Brain microvascular endothelial cell (primary cell): ENCODE measurements around the gene NLRP7.
"Not testable (repeated sequence)": the region's sequence is repeated elsewhere in the genome, so short reads cannot be mapped to it uniquely, and the experiment has no call there.

Source experiments
- DNase-seq: peaks from one replicate; pipeline ENCODE4 v3.0.0-alpha.2; 2020
- H3K27ac ChIP-seq: fragments of 250-450 bp; sonication (Bioruptor Pico); 2 replicates; pipeline ENCODE4 v1.5.1; 2020; ENCODE audit warnings: mild to moderate bottlenecking, moderate library complexity
- H3K27me3 ChIP-seq: fragments of 250-450 bp; sonication (Bioruptor Pico); replicated peaks from 2 replicates; pipeline ENCODE4 v1.5.1; 2020; ENCODE audit warnings: mild to moderate bottlenecking
- H3K36me3 ChIP-seq: fragments of 250-450 bp; sonication (Bioruptor Pico); replicated peaks from 2 replicates; pipeline ENCODE4 v1.5.1; 2020; ENCODE audit warnings: mild to moderate bottlenecking
- H3K4me3 ChIP-seq: 2 replicates; pipeline ENCODE4 v1.5.1; 2011; ENCODE audit warnings: low read depth, mild to moderate bottlenecking, control low read depth, low read length, moderate library complexity
- CTCF ChIP-seq: IDR thresholded peaks from 2 replicates; pipeline ENCODE4 v1.5.1; 2011; ENCODE audit warnings: low read depth, mild to moderate bottlenecking, moderate library complexity, low read length, control low read depth, inconsistent platforms; ENCODE audit errors: missing control alignments
- in situ Hi-C: cut with HindIII; loops from 2 replicates; pipeline ENCODE4 v1.10.0; 2017; ENCODE audit warnings: low sequenced_read_pairs, low pct_ligation_motif_present

Gene NLRP7

GRCh38 chr19:54947381-54947780 is at the start of gene NLRP7:
TSS of gene NLRP7 (minus strand) at chr19:54947530.
- TF ChIP-seq CTCF = no peak
- in situ Hi-C loops = no loop called here
- Histone ChIP-seq H3K27ac (no peak within 1 kb of the TSS), H3K36me3 (no peaks in the 10 kb centered on the region), H3K27me3 (no peaks in the 10 kb centered on the region), H3K4me3 (no peak within 1 kb of the TSS)
- DNase-seq = no peak

- no peak for DNase-seq
- Histone ChIP-seq H3K4me3 (no peak overlapping the region), H3K27ac (no peak overlapping the region), H3K27me3 (no peaks in the 10 kb centered on the region), H3K36me3 (no peaks in the 10 kb centered on the region)
- in situ Hi-C loops = no loop called here
- no peak for TF ChIP-seq CTCF
Observed at GRCh38 chr19:54995561-54995960, 48.2 kb upstream of the NLRP7 start.

GRCh38 chr19:54989531-54989930 is 42.2 kb upstream of the NLRP7 start:
- H3K27ac ChIP-seq, H3K27me3 ChIP-seq, H3K4me3 ChIP-seq, in situ Hi-C loops, H3K36me3 ChIP-seq, DNase-seq: not testable (repeated sequence)

GRCh38 chr19:54982562-54982961 is 35.2 kb upstream of the NLRP7 start:
- H3K27ac ChIP-seq, H3K4me3 ChIP-seq, H3K27me3 ChIP-seq, in situ Hi-C loops, H3K36me3 ChIP-seq, DNase-seq: not testable (repeated sequence)

- H3K4me3 ChIP-seq, H3K27ac ChIP-seq, H3K36me3 ChIP-seq, DNase-seq, H3K27me3 ChIP-seq, in situ Hi-C loops: not testable (repeated sequence)
Observed at GRCh38 chr19:54973229-54974090, 26.1 kb upstream of the NLRP7 start.

GRCh38 chr19:54971446-54971845 is 24.1 kb upstream of the NLRP7 start:
- H3K27me3 ChIP-seq, H3K4me3 ChIP-seq, H3K36me3 ChIP-seq, H3K27ac ChIP-seq, in situ Hi-C loops, DNase-seq: not testable (repeated sequence)

- no peak for TF ChIP-seq CTCF
- in situ Hi-C loops = no loop called here
Observed at GRCh38 chr19:54969647-54970046, 22.3 kb upstream of the NLRP7 start.

GRCh38 chr19:54967611-54968010 is 20.3 kb upstream of the NLRP7 start:
- Histone ChIP-seq H3K36me3 (no peaks in the 10 kb centered on the region), H3K27me3 (no peaks in the 10 kb centered on the region), H3K27ac (no peak overlapping the region), H3K4me3 (no peak overlapping the region)
- no peak for TF ChIP-seq CTCF
- DNase-seq = no peak
- in situ Hi-C loops = no loop called here

More at GRCh38 chr19:54969647-54970046, 22.3 kb upstream of the NLRP7 start:
- H3K27ac ChIP-seq = no peak overlapping the region
- H3K27me3 ChIP-seq = no peaks in the 10 kb centered on the region
- H3K36me3 ChIP-seq = no peaks in the 10 kb centered on the region
- DNase-seq = no peak
- H3K4me3 ChIP-seq = no peak overlapping the region

- in situ Hi-C loops, DNase-seq, H3K36me3 ChIP-seq: not testable (repeated sequence)
Observed at GRCh38 chr19:54965055-54965454, 17.7 kb upstream of the NLRP7 start.

More at GRCh38 chr19:54965055-54965454, 17.7 kb upstream of the NLRP7 start:
- H3K4me3 ChIP-seq, H3K27ac ChIP-seq, H3K27me3 ChIP-seq: not testable (repeated sequence)
